DMS79 (cell line): ENCODE measurements around the gene MYH14.
"Not testable (repeated sequence)": the region's sequence is repeated elsewhere in the genome, so short reads cannot be mapped to it uniquely, and the experiment has no call there.

ENCODE experiments used
- DNase-seq: peaks from one replicate; lab custom pipeline; 2025; lab: John Stamatoyannopoulos, UW

The MYH14 gene

GRCh38 chr19:50333235-50333736 lies 129.9 kb downstream of the MYH14 start:
- DNase-seq: peak; percentile 89

DNA sequence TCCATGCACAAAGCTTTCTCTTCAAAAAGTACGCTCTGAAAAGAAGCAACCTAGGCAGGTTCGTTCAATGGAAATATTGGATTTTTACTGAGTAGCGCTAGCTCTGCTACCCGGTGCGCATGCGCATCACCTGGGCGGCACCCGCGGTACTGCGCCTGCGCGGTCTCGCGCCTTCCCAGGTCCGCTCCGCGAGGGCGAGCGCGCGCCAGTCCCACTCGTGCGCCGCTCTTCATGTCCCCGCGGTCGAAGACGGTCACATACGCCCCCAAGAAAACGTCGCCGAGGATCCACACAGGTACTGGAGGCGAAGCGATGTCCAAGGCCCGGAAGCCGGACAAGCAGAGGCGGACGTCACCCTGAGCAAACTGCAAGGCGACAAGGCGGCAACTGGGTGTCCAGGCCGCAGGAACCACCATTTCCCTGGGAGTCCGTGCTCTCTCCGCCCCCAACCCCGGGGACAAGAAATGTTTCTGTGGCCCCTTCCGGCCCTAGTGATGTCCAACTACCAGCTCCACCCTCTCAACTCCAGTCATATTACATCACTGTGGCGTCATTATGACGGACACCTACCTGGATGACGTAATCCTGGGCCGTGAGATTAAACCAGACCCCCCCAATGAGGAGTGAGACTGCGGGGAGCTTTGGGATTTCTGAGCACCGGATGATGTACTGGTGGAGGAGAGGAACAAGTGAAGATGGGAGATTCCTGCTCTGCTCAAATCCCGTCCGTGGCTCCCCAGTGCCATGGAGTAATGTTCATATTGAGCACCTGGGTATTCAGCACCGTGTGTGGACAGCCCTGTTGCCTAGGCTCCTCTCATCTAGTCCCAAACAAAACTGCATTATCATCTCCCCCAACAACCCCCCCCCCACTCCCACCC lies 130.6 kb downstream of the MYH14 start:
- peak; percentile 25 for DNase-seq

DNA sequence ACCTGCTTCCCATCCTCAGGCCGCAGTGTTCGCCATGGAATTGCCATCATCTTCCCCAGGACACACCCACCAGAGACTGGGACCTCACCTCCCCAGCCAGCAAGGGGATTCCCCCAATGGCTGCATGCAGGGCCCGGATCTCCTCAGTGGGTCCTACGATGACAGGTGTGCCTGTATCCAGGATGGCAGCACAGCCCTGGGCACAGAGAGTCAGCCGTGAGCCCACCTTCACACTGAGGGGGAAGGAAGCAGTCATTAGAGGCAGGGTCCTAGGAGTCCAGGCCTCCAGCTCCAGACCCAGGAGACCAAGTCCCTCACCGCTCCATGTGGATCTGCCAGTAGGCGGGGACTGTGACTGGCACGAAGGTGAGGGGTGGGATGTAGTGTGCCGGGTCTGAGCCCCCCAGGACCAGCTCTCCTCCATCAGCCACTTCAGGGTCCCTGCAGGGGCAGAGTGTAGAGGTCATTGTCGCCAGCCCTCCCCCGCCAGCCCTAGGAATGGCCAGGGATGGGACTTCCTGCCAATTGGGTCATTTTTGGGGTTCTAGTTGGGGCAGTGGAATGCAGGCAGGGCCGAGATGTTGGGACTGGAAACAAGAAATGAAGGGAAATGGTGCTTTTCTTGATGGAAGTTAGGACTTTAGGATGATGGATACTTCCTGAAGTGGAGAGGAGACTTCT lies 131.5 kb downstream of the MYH14 start:
- no peak for DNase-seq

DNA sequence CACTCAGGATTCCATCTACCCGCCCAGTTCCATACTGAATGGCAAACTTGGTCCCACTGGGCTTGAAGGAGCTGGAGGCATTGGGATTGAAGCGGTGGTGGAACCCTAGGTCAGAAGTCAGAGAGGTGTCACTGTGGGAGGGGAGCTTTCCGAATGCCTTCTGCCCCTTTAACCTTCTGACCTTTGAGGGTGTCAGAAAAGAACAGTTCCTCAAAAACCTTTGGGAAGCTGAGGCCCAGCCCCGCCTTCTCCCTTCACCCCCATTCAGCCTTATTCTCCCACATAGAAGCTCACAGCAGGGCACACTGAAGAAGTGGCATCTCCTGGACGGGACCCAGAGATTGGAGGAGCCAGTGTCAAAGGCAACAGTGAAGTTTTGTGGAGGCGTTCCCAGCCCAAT lies 133.6 kb downstream of the MYH14 start:
- not testable (repeated sequence) for DNase-seq

DNA sequence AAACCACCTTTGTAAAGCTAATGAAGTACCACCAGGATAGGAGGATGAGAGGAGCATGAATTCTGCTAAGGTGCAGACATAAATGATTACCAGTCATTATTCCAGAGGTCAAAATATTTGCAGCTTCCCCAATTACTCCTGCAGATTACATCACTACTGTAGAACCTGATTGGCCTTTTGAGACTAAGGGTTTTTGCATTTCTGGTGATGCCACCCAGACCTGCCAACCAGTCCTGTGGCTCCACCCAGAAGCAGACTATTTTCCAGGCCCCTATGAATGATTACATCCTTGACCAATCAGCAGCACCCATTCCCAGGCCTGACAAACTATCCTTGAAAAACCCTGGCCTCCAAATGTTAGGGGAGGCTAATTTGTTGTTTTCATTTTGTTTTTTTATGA lies 136.9 kb downstream of the MYH14 start:
- DNase-seq: no peak

DNA sequence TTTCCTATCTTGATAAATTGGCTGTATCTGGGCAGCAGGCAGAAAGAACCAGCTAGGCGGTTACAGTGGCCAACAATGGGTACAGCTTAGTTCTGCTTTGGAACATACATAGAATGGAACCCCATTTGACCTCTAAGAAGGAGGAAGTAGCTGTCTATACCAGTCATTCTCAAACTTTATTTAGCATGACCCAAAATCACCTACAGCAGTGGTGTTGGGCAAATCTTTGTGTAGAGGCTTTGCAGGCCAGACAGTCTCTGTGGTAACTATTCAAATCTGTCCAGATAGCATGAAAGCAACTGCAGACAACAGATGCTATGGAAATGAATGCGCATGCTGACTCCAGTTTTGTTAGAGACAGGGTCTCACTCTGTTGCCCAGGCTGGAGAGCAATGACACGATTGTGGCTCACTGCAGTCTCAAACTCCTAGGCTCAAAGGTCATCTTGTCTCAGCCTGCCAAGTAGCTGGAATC lies 137.7 kb downstream of the MYH14 start:
- DNase-seq: no peak

GRCh38 chr19:50344661-50345318 lies 141.4 kb downstream of the MYH14 start:
- DNase-seq: no peak

- DNase-seq: not testable (repeated sequence)
Measured at GRCh38 chr19:50347089-50347581, 143.7 kb downstream of the MYH14 start.

DNA sequence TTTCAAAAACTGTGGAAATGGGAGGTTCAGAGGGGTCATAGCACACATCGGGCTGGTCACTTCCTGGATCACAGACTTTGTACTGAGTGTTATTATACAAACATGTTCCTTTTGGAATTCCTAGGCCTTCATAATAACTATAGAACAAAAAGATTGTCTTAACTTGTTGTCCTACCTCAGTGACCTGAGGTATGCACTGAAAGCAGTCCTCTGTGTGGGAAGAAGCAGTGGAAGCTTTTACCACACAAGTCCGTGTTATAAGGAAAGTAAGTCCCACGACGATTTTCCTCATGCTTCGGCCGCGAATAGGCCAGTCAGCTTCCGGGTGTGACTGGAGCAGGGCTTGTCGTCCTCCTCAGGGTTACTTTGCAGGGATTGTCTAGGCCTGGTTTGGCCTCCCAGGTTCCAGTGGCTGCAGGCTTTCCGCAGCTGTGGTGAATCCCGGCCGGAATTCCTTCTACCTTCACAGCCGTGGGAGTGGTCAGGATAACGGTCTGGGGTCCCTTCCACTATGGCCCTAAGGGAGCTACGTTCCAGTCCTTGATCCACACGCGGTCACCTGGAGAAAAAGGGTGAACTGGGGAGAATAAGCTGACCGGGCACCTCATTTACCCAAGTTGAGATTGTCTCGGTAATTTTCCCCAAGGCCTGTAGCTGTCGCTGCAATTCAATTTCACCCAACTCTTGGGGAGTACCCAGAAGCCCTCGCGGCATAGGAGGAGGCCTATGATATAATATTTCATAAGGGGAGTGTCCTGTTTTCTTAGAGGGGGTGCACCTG lies 146.0 kb downstream of the MYH14 start:
- no peak for DNase-seq

DNA sequence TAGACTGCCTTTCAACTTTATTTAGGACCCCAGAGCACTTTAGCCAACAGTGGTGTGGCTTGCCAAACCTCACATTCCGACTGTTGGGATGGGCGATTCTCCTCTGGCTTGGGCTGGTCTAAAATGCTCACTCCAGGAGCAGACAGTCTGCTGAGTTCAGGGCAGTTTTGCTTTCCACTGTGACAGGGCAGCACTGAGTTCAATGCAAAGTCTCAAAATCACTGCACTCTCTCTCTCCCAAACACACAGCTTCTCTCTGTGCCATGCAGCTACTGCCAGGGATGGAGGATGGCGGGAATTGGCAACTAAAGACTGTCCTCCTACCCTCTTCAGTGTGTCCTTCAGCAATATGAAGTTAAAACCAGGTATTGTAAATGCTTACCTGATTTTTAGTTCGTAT lies 148.8 kb downstream of the MYH14 start:
- no peak for DNase-seq

- not testable (repeated sequence) for DNase-seq
Measured at GRCh38 chr19:50353487-50353880, 150.1 kb downstream of the MYH14 start.

GRCh38 chr19:50356691-50357177 lies 153.3 kb downstream of the MYH14 start:
- DNase-seq: no peak

DNA sequence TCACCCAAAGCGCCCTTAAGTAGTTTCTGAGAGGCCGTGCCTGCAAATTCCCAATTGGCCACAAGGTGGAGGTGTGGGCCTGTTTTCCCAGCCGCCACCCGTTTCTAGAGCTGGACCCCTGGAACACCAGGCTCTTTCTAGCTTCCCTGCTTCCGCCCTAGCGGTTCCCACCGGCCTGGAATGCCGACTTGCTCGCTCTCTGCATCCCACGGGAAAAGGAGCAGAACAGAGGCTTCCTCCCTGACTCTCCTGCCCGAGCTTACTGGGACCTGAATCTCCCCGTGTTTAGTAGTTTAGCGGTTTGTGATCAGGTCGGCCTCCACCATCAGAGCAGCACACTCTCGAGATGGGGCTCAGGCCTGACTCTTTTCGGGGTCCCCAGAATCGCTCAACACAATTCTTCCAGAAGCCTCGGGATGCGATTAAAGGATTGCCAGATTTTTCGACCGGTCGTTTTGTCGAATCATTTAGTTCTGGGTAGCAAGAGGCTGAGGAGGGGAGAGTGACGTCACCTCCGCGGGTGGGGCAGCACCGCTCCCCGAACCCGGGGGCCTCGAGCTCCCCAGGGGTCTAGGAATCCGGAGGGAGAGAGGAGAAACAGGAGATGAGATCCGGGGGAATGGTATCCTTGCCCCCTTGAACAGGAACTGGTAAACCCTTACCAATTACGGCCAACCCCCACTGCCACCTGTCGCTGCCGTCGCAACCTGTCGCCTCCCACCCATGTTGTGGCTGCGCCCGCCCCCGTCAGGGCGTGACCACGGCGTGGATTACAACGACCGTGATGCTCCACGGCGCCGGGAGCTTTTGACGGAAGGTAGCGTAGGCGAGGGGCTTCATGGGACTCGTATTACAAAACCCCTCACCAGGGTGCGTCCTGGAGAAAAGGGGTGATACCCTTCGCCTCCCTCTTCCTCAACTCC lies 154.0 kb downstream of the MYH14 start:
- DNase-seq: peak; percentile 83

DNA sequence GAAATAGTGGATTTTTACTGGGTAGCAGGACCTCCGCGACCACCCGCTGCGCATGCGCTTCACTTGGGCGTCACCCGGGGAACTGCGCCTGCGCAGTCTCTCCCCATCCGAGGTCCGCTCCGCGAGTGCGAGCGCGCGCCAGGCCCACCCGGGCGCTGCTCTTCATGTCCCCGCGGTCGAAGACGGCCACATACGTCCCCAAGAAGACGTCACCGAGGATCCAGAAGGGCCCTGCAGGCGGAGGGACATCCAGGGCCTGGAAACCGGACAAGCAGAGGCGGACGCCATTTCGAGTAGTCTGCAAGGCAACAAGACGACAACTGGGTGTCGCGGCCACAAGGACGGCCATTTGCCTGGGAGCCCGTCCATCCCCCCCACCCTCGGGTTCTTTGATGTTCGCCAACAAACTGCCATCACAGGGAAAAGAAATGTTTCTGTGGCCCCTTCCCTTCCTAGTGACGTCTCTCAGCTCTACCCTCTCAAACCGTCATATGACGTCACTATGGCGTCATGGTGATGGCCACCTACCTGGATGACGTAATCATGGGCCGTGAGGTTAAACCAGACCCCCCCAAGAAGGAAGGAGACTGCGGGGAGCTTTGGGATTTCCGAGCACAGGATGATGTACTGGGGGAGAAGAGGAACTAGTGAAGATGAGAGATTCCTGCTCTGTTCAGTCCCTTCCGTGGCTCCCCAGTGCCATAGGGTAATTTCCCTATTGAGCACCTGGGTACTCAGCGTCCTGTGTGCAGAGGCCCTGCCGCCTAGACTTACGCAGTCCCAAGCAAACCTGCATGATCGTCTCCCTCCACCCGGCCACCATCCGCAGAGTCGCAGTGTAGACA lies 155.3 kb downstream of the MYH14 start:
- peak; percentile 75 for DNase-seq

- no peak for DNase-seq
Measured at GRCh38 chr19:50359328-50359818, 156.0 kb downstream of the MYH14 start.
